Epithelial cell of esophagus (primary cell): Measurements from ENCODE around the gene MPDZ.
"Not testable (repeated sequence)": the region's sequence is repeated elsewhere in the genome, so short reads cannot be mapped to it uniquely, and the experiment has no call there.

Experiments
- DNase-seq: peaks from one replicate; pipeline ENCODE4 v3.0.0; 2010; ENCODE audit warnings: low read depth
- H3K4me3 ChIP-seq: 2 replicates; pipeline ENCODE4 v1.5.1; 2011; ENCODE audit warnings: mild to moderate bottlenecking, low read length, control low read depth
- CTCF ChIP-seq: IDR thresholded peaks from 2 replicates; pipeline ENCODE4 v1.5.1; 2011; ENCODE audit warnings: low read depth, mild to moderate bottlenecking, low read length, control low read depth, inconsistent platforms; ENCODE audit not compliant: insufficient read depth; ENCODE audit errors: missing control alignments

Gene MPDZ

GRCh38 chr9:13239660-13240059, 39.8 kb downstream of the MPDZ start:
- TF ChIP-seq CTCF: no peak
- no peak overlapping the region for H3K4me3 ChIP-seq
- DNase-seq: no peak

- DNase-seq: no peak
- TF ChIP-seq CTCF: no peak
- no peak overlapping the region for H3K4me3 ChIP-seq
Observed at GRCh38 chr9:13239208-13239607, 40.3 kb downstream of the MPDZ start.

- DNase-seq: no peak
- H3K4me3 ChIP-seq: no peak overlapping the region
- no peak for TF ChIP-seq CTCF
Observed at GRCh38 chr9:13234932-13235331, 44.6 kb downstream of the MPDZ start.

- DNase-seq: peak; percentile 28
- H3K4me3 ChIP-seq: no peak overlapping the region
- no peak for TF ChIP-seq CTCF
Observed at GRCh38 chr9:13228431-13228830, 51.1 kb downstream of the MPDZ start.

GRCh38 chr9:13224366-13224765, 55.1 kb downstream of the MPDZ start:
- no peak overlapping the region for H3K4me3 ChIP-seq
- no peak for TF ChIP-seq CTCF
- no peak for DNase-seq

GRCh38 chr9:13222733-13223132, 56.8 kb downstream of the MPDZ start:
- H3K4me3 ChIP-seq, DNase-seq: not testable (repeated sequence)

GRCh38 chr9:13221741-13222140, 57.8 kb downstream of the MPDZ start:
- no peak for DNase-seq
- TF ChIP-seq CTCF: no peak
- no peak overlapping the region for H3K4me3 ChIP-seq

- no peak overlapping the region for H3K4me3 ChIP-seq
Observed at GRCh38 chr9:13220837-13221236, 58.7 kb downstream of the MPDZ start.

More at GRCh38 chr9:13220837-13221236, 58.7 kb downstream of the MPDZ start:
- DNase-seq: no peak
- TF ChIP-seq CTCF: no peak
